ENCODE measurements around the gene NCDN. TPM values are rescaled to one million over a fixed set of nuclear protein-coding genes. Genes with fewer than 3 reads are reported as not detected.

The NCDN gene
- total and polyA plus RNA-seq, 4 donors: 8.8 to 31.5 (median 14.6) TPM

DNA sequence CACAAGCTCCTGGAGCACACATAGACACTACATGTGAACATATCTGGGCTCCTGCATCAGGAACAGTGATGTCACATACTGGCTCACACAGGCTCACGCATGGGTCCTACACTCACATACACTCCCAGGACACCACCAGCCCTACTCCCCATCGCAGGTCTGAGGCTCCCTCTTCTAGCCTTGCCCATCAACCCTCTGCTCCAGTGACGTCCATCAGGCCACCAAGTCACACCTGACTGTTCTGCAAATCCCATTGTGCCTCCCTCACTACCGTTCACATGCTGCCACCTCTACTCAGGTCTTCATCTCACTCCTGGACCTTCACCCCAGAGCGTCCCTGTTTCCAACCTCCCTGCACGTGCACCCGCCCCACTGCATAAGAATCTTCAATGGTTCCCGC is 33.6 kb downstream of the NCDN start:
- DNase-seq (no peak), ATAC-seq (ENCODE audit: insufficient read depth, low FRiP score) (no peak)
- TF ChIP-seq, protein P1, sequence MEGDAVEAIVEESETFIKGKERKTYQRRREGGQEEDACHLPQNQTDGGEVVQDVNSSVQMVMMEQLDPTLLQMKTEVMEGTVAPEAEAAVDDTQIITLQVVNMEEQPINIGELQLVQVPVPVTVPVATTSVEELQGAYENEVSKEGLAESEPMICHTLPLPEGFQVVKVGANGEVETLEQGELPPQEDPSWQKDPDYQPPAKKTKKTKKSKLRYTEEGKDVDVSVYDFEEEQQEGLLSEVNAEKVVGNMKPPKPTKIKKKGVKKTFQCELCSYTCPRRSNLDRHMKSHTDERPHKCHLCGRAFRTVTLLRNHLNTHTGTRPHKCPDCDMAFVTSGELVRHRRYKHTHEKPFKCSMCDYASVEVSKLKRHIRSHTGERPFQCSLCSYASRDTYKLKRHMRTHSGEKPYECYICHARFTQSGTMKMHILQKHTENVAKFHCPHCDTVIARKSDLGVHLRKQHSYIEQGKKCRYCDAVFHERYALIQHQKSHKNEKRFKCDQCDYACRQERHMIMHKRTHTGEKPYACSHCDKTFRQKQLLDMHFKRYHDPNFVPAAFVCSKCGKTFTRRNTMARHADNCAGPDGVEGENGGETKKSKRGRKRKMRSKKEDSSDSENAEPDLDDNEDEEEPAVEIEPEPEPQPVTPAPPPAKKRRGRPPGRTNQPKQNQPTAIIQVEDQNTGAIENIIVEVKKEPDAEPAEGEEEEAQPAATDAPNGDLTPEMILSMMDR (IDR thresholded peaks at IDR 0.05; ENCODE audit: control extremely low read depth, extremely low read depth): no peak
- Histone ChIP-seq H3K36me3 (ENCODE audit: control insufficient read depth in 4 of 4, insufficient read depth in 4 of 4, low read length in 4 of 4) (peaks cover 0 to 7% (median 1%) of the 10 kb centered on the region in 4 donors), H3K27ac (ENCODE audit: low read depth in 1 of 2, low read length in 1 of 2) (no peak overlapping the region), H3K4me1 (ENCODE audit: control insufficient read depth in 5 of 5, insufficient read depth in 5 of 5, low read length in 5 of 5) (peaks cover 0 to 7% (median 0%) of the 10 kb centered on the region in 5 donors), H3K9ac (ENCODE audit: insufficient read depth in 1 of 2, low read length in 2 of 2) (no peak overlapping the region), H3K9me3 (ENCODE audit: control insufficient read depth in 4 of 4, insufficient read depth in 3 of 4, low read length in 3 of 4) (no peaks in the 10 kb centered on the region), H3K4me3 (no peak overlapping the region), H3K27me3 (ENCODE audit: control insufficient read depth in 3 of 3, insufficient read depth in 3 of 3, low read length in 2 of 3) (no peaks in the 10 kb centered on the region)
- WGBS, 2 donors: 95 to 100% methylated on average over 8 of the region's 8 CpGs

DNA sequence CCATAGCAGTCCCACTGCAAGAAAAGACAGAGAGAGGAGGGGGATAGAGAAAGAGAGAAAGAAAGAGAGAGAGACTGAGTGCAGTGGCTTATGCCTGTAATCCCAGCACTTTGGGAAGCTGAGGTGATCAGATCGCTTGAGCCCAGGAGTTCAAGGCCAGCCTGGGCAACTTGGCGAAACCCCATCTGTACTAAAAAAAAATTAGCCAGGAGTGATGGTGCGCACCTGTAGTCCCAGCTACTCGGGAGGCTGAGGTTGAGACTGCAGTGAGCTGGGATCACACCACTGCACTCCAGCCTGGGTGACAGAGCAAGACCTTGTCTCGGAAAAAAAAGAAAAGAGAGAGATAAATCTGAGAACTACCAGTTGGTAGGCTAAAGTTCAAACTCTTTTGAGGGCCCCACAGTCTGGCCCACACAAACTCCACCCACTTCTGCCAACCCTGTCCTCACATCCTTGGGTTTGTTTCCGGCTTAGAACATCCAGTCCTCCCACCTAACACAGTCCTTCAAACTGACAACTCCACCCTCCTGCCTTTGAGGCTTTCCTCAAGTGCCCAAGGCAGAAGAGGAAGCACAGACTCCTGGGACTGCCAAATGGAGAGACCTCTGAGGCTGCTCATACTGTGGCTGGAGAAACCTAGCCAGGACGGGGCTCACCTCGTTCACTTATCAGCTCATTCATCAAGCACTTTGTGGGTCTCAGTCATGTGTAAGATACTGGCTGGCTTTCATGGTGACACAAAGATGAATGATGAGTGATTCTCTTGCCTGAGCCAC is 35.6 kb downstream of the NCDN start:
- no peak overlapping the region for H3K9ac ChIP-seq (ENCODE audit: insufficient read depth in 1 of 2, low read length in 2 of 2)
- H3K36me3 ChIP-seq (ENCODE audit: control insufficient read depth in 4 of 4, insufficient read depth in 4 of 4, low read length in 4 of 4): peaks cover 0 to 7% (median 1%) of the 10 kb centered on the region in 4 donors
- TF ChIP-seq, protein P1 (IDR thresholded peaks at IDR 0.05; ENCODE audit: control extremely low read depth, extremely low read depth): no peak
- DNase-seq (no peak), ATAC-seq (ENCODE audit: insufficient read depth, low FRiP score) (no peak)
- no peaks in the 10 kb centered on the region for H3K27me3 ChIP-seq (ENCODE audit: control insufficient read depth in 3 of 3, insufficient read depth in 3 of 3, low read length in 2 of 3)
- 67 to 69% methylated on average over 8 of the region's 8 CpGs for WGBS, 2 donors
- no peak overlapping the region for H3K4me3 ChIP-seq
- H3K4me1 ChIP-seq (ENCODE audit: control insufficient read depth in 5 of 5, insufficient read depth in 5 of 5, low read length in 5 of 5): peaks cover 0 to 7% (median 0%) of the 10 kb centered on the region in 5 donors
- H3K9me3 ChIP-seq (ENCODE audit: control insufficient read depth in 4 of 4, insufficient read depth in 3 of 4, low read length in 3 of 4): no peaks in the 10 kb centered on the region
- H3K27ac ChIP-seq (ENCODE audit: low read depth in 1 of 2, low read length in 1 of 2): no peak overlapping the region

DNA sequence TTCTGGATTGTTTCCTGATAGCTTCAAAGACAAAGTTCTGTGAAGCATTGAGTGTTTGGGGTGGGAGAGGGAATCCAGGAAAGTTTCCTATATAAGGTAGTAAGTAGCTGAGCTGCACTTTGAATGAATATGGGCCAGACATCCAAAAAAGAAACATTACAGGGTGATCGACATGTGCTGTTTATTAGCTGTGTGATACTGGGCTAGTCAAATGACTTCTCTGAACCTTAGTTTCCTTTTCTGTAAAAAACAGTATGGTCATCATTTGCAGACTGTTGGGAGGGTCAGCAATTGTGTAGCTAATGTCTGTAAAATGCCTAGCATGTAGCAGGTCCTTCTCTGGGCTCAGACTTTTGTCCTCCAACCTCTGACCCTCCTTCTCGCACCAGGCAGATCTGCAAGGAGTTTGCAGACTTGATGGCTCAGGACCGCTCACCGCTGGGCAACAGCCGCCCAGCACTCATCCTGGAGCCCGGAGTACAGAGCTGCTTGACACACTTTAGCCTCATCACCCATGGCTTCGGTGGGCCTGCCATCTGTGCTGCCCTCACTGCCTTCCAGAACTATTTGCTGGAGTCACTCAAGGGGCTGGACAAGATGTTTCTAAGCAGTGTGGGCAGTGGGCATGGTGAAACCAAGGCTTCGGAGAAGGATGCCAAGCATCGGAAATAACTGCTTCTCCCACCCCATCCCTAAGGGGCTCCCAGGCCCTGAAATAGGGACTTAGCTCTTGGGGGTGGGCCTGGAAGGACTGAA is 36.6 kb downstream of the NCDN start:
- WGBS, 2 donors: 93 to 95% methylated on average over 9 of the region's 9 CpGs
- H3K9ac ChIP-seq (ENCODE audit: insufficient read depth in 1 of 2, low read length in 2 of 2): no peak overlapping the region
- DNase-seq (no peak), ATAC-seq (ENCODE audit: insufficient read depth, low FRiP score) (no peak)
- H3K27me3 ChIP-seq (ENCODE audit: control insufficient read depth in 3 of 3, insufficient read depth in 3 of 3, low read length in 2 of 3): no peaks in the 10 kb centered on the region
- TF ChIP-seq, protein P1 (IDR thresholded peaks at IDR 0.05; ENCODE audit: control extremely low read depth, extremely low read depth): no peak
- H3K36me3 ChIP-seq (ENCODE audit: control insufficient read depth in 4 of 4, insufficient read depth in 4 of 4, low read length in 4 of 4): peaks cover 0 to 7% (median 1%) of the 10 kb centered on the region in 4 donors
- no peak overlapping the region for H3K4me3 ChIP-seq
- peaks cover 0 to 7% (median 0%) of the 10 kb centered on the region in 5 donors for H3K4me1 ChIP-seq (ENCODE audit: control insufficient read depth in 5 of 5, insufficient read depth in 5 of 5, low read length in 5 of 5)
- H3K9me3 ChIP-seq (ENCODE audit: control insufficient read depth in 4 of 4, insufficient read depth in 3 of 4, low read length in 3 of 4): no peaks in the 10 kb centered on the region
- no peak overlapping the region for H3K27ac ChIP-seq (ENCODE audit: low read depth in 1 of 2, low read length in 1 of 2)

Measured in lung (tissue), 12 donors.